IMR-90 (cell line): ENCODE data around the gene DCAF5. TPM values are rescaled to one million over a fixed set of nuclear protein-coding genes. Genes with fewer than 3 reads are reported as not detected.

Experiments used
- ATAC-seq: fragments of 200-7000 bp; cut with Tn5 transposase; 2 replicates; pipeline ENCODE4 v1.9.1; 2020; ENCODE audit warnings: low read depth, mild to moderate bottlenecking, moderate library complexity
- BruUV-seq: library from RNA; stranded (reverse); fragments of 400-500 nt; replicated peaks from 2 replicates; lab custom pipeline; 2021; lab: Mats Ljungman, UMichigan
- CTCF ChIA-PET: fragments of 300-600 bp; formaldehyde crosslinking; extraction: SDS; loops from one replicate; lab custom pipeline; 2021; ENCODE audit warnings: antibody characterized with exemption; lab: Yijun Ruan, JAX
- POLR2A ChIA-PET: fragments of 300-600 bp; sonication (Branson Sonifier 250); formaldehyde crosslinking; loops from one replicate; lab custom pipeline; 2022; ENCODE audit warnings: antibody characterized with exemption; ENCODE audit not compliant: unreplicated experiment; lab: Charles Lee
- DNase-seq: peaks from one replicate; pipeline ENCODE4 v3.0.0; 2013
- H2AFZ ChIP-seq: replicated peaks from 2 replicates; pipeline ENCODE3; 2013; ENCODE audit warnings: low read length, mild to moderate bottlenecking; ENCODE audit not compliant: poor library complexity
- H2AK5ac ChIP-seq: 2 replicates; pipeline ENCODE4 v1.6.1; 2013; ENCODE audit warnings: low read depth, low read length, inconsistent platforms
- H2AK9ac ChIP-seq: replicated peaks from 2 replicates; pipeline ENCODE3; 2013; ENCODE audit warnings: mild to moderate bottlenecking, low read depth, low read length, moderate library complexity; ENCODE audit not compliant: poor library complexity
- H2BK120ac ChIP-seq: 2 replicates; pipeline ENCODE4 v1.6.1; 2013; ENCODE audit warnings: low read depth, low read length, inconsistent platforms
- H2BK15ac ChIP-seq: 3 replicates; pipeline ENCODE4 v1.6.1; 2013; ENCODE audit warnings: low read depth, low read length, inconsistent platforms
- H2BK20ac ChIP-seq: 2 replicates; pipeline ENCODE4 v1.6.1; 2013; ENCODE audit warnings: low read depth, mild to moderate bottlenecking, inconsistent platforms, low read length, moderate library complexity
- H2BK5ac ChIP-seq: 2 replicates; pipeline ENCODE4 v1.6.1; 2013; ENCODE audit warnings: mild to moderate bottlenecking, low read depth, low read length, inconsistent platforms; ENCODE audit not compliant: poor library complexity, severe bottlenecking
- H3K14ac ChIP-seq: replicated peaks from 2 replicates; pipeline ENCODE4 v1.6.1; 2013; ENCODE audit warnings: low read depth, low read length, inconsistent platforms
- H3K18ac ChIP-seq: 2 replicates; pipeline ENCODE4 v1.6.1; 2013; ENCODE audit warnings: low read depth, low read length, control low read depth
- H3K23ac ChIP-seq: 2 replicates; pipeline ENCODE4 v1.6.1; 2013; ENCODE audit warnings: low read depth, low read length, inconsistent platforms
- H3K27ac ChIP-seq: 2 replicates; pipeline ENCODE4 v1.5.1; 2013; ENCODE audit warnings: mild to moderate bottlenecking, control low read depth, low read length; ENCODE audit not compliant: insufficient read depth
- H3K27me3 ChIP-seq: 2 replicates; pipeline ENCODE4 v1.6.1; 2013; ENCODE audit warnings: low read length; ENCODE audit not compliant: control insufficient read depth, insufficient read depth
- H3K36me3 ChIP-seq: 2 replicates; pipeline ENCODE4 v1.6.1; 2013; ENCODE audit warnings: low read length, mixed read lengths; ENCODE audit not compliant: control insufficient read depth, insufficient read depth
- H3K4ac ChIP-seq: 2 replicates; pipeline ENCODE4 v1.6.1; 2013; ENCODE audit warnings: low read depth, low read length, inconsistent platforms
- H3K4me1 ChIP-seq: 2 replicates; pipeline ENCODE4 v1.6.1; 2013; ENCODE audit warnings: low read length, mixed read lengths; ENCODE audit not compliant: control insufficient read depth, insufficient read depth
- H3K4me2 ChIP-seq: 2 replicates; pipeline ENCODE4 v1.6.1; 2013; ENCODE audit warnings: low read depth, mild to moderate bottlenecking, control low read depth, low read length, moderate library complexity
- H3K4me3 ChIP-seq: 2 replicates; pipeline ENCODE4 v1.5.1; 2013; ENCODE audit warnings: low read depth, mild to moderate bottlenecking, control low read depth, low read length, moderate library complexity; ENCODE audit not compliant: insufficient read depth
- H3K56ac ChIP-seq: 2 replicates; pipeline ENCODE4 v1.6.1; 2013; ENCODE audit warnings: low read length, inconsistent platforms; ENCODE audit not compliant: insufficient read depth; ENCODE audit errors: extremely low read depth
- H3K79me1 ChIP-seq, 2 experiments: 2 replicates each; pipeline ENCODE4 v1.6.1; 2013; ENCODE audit warnings: low read length in 2 of 2, inconsistent platforms in 1 of 2, low read depth in 1 of 2
- H3K9ac ChIP-seq: 2 replicates; pipeline ENCODE4 v1.6.1; 2013; ENCODE audit warnings: low read depth, low read length, control low read depth
- H3K9me1 ChIP-seq: 2 replicates; pipeline ENCODE4 v1.6.1; 2013; ENCODE audit warnings: low read length, inconsistent platforms; ENCODE audit not compliant: insufficient read depth
- H3K9me3 ChIP-seq: 2 replicates; pipeline ENCODE4 v1.6.1; 2013; ENCODE audit warnings: low read length; ENCODE audit not compliant: control insufficient read depth, insufficient read depth
- H4K20me1 ChIP-seq: 2 replicates; pipeline ENCODE4 v1.6.1; 2013; ENCODE audit warnings: low read length, inconsistent platforms; ENCODE audit not compliant: insufficient read depth
- H4K5ac ChIP-seq: 2 replicates; pipeline ENCODE4 v1.6.1; 2013; ENCODE audit warnings: mild to moderate bottlenecking, low read depth, low read length, control low read depth
- H4K8ac ChIP-seq, 2 experiments: 2 replicates each; pipeline ENCODE4 v1.6.1; 2013; ENCODE audit warnings: low read depth in 2 of 2, low read length in 2 of 2, control low read depth in 1 of 2, inconsistent platforms in 1 of 2
- H4K91ac ChIP-seq: 2 replicates; pipeline ENCODE4 v1.6.1; 2013; ENCODE audit warnings: low read depth, low read length, inconsistent platforms; ENCODE audit not compliant: insufficient read depth
- CEBPB ChIP-seq: IDR thresholded peaks from 2 replicates; pipeline ENCODE4 v1.6.1; 2012; ENCODE audit warnings: low read depth, low read length, improper control_type of control experiment
- CHD1 ChIP-seq: IDR thresholded peaks from 2 replicates; pipeline ENCODE4 v1.6.1; 2012; ENCODE audit warnings: low read depth, low read length, improper control_type of control experiment
- FOS ChIP-seq: fragments of 150-350 bp; IDR thresholded peaks from 2 replicates; pipeline ENCODE4 v1.6.1; 2016; ENCODE audit warnings: low read depth, low read length
- MAFK ChIP-seq: IDR thresholded peaks from 2 replicates; pipeline ENCODE4 v1.6.1; 2012; ENCODE audit warnings: low read depth, low read length, improper control_type of control experiment
- MAZ ChIP-seq: IDR thresholded peaks from 2 replicates; pipeline ENCODE4 v1.6.1; 2012; ENCODE audit warnings: low read depth, mild to moderate bottlenecking, low read length, improper control_type of control experiment, moderate library complexity, borderline replicate concordance
- NFE2L2 ChIP-seq: fragments of 150-350 bp; IDR thresholded peaks from 2 replicates; pipeline ENCODE4 v1.6.1; 2016; ENCODE audit warnings: low read depth, mild to moderate bottlenecking, low read length
- POLR2A ChIP-seq: IDR thresholded peaks from 2 replicates; pipeline ENCODE4 v1.6.1; 2012; ENCODE audit warnings: mild to moderate bottlenecking, low read depth, low read length
- RAD21 ChIP-seq: IDR thresholded peaks from 2 replicates; pipeline ENCODE4 v1.6.1; 2012; ENCODE audit warnings: low read length, improper control_type of control experiment
- RCOR1 ChIP-seq: IDR thresholded peaks from 2 replicates; pipeline ENCODE4 v1.6.1; 2012; ENCODE audit warnings: mild to moderate bottlenecking, low read length, improper control_type of control experiment; ENCODE audit not compliant: insufficient replicate concordance
- RFX5 ChIP-seq: IDR thresholded peaks from 2 replicates; pipeline ENCODE4 v1.8.0; 2012; ENCODE audit warnings: low read depth, mild to moderate bottlenecking, low read length, moderate library complexity
- SMC3 ChIP-seq: fragments of 150-350 bp; IDR thresholded peaks from 2 replicates; pipeline ENCODE4 v1.6.1; 2016; ENCODE audit warnings: low read depth, mild to moderate bottlenecking, antibody characterized with exemption, low read length, moderate library complexity
- WGBS, 2 experiments: methylation state at CpG; one replicate each; pipeline versions ENCODE4 v1.1.5 to v1.1.7; 2013; ENCODE audit warnings: missing lambda C conversion rate in 2 of 2; ENCODE audit not compliant: insufficient read length in 1 of 2; ENCODE audit errors: extremely low coverage in 2 of 2; 5-methylcytosine and 5-hydroxymethylcytosine counted together
- dilution Hi-C: fragments of 300-500 bp; cut with HindIII; formaldehyde crosslinking; loops from one replicate; pipeline ENCODE4 v1.14.3; 2018; ENCODE audit warnings: low sequenced_read_pairs; ENCODE audit not compliant: unreplicated experiment
- in situ Hi-C: fragments of 300-500 bp; cut with MboI; formaldehyde crosslinking; loops from 3 replicates; pipeline ENCODE4 v1.14.3; 2019; ENCODE audit warnings: low sequenced_read_pairs, inconsistent platforms, mixed read lengths
- intact Hi-C: fragments of 100-400 bp; cut with micrococcal nuclease; formaldehyde crosslinking; loops from 2 replicates; pipeline ENCODE4 v1.10.0; 2022
- polyA plus RNA-seq, 3 experiments: library from polyadenylated mRNA; depleted of rRNA; stranded (reverse); fragments of >200 nt; gene quantifications; 2 replicates each; pipeline ENCODE4 v1.2.3, GENCODE V29; 2012; ENCODE audit warnings: low replicate concordance in 1 of 3
- total RNA-seq: library from RNA; depleted of rRNA; stranded (reverse); fragments of >200 nt; gene quantifications from 2 replicates; pipeline ENCODE4 v1.2.3, GENCODE V29; 2012
- TF ChIP-seq, protein P1 (sequence below): fragments of 150-350 bp; IDR thresholded peaks from 2 replicates; pipeline ENCODE4 v1.6.1; 2017; ENCODE audit warnings: mild to moderate bottlenecking, antibody characterized with exemption, low read length, low read depth
- TF ChIP-seq, protein P2 (sequence below): fragments of 150-350 bp; IDR thresholded peaks from 2 replicates; pipeline ENCODE4 v1.6.1; 2016; ENCODE audit warnings: low read depth, mild to moderate bottlenecking, low read length, moderate library complexity, borderline replicate concordance

The DCAF5 gene
- total and polyA plus RNA-seq, 2 of the 4 experiments (the other 2 are of a cell fraction): 17.6 to 30.4 TPM

DNA sequence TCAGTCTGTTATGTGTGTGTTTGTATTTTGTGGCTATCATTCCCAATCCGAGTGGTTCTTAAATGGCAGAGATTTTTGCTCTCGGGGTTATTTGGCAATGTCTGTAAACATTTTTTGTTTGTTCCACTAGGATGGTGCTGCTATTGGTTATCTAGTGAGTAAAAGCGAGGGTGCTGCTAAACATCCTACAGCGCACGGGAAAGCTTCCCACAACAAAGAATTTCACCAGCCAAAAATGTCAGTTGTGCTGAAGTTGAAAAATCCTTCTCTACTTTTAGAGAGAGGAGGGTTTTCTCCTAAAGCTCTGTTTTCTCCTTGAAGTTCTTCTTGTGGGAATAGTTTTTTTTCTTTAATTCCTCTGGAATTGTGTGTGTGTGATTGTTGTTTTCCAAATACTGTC is 40.8 kb upstream of the DCAF5 start:
- Histone ChIP-seq H3K18ac (no peak overlapping the region), H4K91ac (no peak overlapping the region), H2BK20ac (no peak overlapping the region), H3K79me1 (peaks cover 5 to 23% of the 10 kb centered on the region in 2 experiments; a peak in 3 of 4 replicates), H3K27ac (no peak overlapping the region), H3K9me3 (no peaks in the 10 kb centered on the region), H4K8ac (no peak overlapping the region), H3K4ac (no peak overlapping the region), H3K23ac (no peak overlapping the region), H3K9ac (no peak overlapping the region), H3K9me1 (no peaks in the 10 kb centered on the region), H2BK5ac (no peak overlapping the region), H3K4me3 (no peak overlapping the region), H4K20me1 (no peaks in the 10 kb centered on the region; the same call in 1 of the 2 replicates), H2AK5ac (no peak overlapping the region), H2AFZ (no peak overlapping the region), H2AK9ac (no peak overlapping the region), H3K36me3 (no peaks in the 10 kb centered on the region), H3K4me1 (no peaks in the 10 kb centered on the region), H2BK120ac (no peak overlapping the region), H3K56ac (no peak overlapping the region), H3K27me3 (no peaks in the 10 kb centered on the region), H3K4me2 (no peak overlapping the region), H3K14ac (no peak overlapping the region), H2BK15ac (no peak overlapping the region), H4K5ac (no peak overlapping the region)
- TF ChIP-seq, protein P1, sequence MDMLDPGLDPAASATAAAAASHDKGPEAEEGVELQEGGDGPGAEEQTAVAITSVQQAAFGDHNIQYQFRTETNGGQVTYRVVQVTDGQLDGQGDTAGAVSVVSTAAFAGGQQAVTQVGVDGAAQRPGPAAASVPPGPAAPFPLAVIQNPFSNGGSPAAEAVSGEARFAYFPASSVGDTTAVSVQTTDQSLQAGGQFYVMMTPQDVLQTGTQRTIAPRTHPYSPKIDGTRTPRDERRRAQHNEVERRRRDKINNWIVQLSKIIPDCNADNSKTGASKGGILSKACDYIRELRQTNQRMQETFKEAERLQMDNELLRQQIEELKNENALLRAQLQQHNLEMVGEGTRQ: no peak
- TF ChIP-seq MAFK (no peak), CHD1 (no peak), CEBPB (no peak), RCOR1 (no peak), NFE2L2 (no peak), RAD21 (no peak), FOS (no peak), SMC3 (no peak), MAZ (no peak), RFX5 (no peak), POLR2A (no peak)
- TF ChIP-seq, protein P2, sequence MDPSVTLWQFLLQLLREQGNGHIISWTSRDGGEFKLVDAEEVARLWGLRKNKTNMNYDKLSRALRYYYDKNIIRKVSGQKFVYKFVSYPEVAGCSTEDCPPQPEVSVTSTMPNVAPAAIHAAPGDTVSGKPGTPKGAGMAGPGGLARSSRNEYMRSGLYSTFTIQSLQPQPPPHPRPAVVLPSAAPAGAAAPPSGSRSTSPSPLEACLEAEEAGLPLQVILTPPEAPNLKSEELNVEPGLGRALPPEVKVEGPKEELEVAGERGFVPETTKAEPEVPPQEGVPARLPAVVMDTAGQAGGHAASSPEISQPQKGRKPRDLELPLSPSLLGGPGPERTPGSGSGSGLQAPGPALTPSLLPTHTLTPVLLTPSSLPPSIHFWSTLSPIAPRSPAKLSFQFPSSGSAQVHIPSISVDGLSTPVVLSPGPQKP: no peak
- no TSS peak for BruUV-seq
- WGBS, 2 experiments: no CpG with 5 or more reads among the region's 5 CpGs
- in situ Hi-C loops (no loop called here), intact Hi-C loops (no loop called here), dilution Hi-C loops (no loop called here)
- DNase-seq (no peak), ATAC-seq (no peak)
- ChIA-PET POLR2A (no interaction called here), CTCF (no interaction called here)
